WTC11 (cell line): Measurements from ENCODE around the gene BCL2L11. TPM values are rescaled to one million over a fixed set of nuclear protein-coding genes. Genes with fewer than 3 reads are reported as not detected.

Experiments
- ATAC-seq: fragments of 200-7000 bp; cut with Tn5 transposase; 2 replicates; pipeline ENCODE4 v1.10.0; 2021; ENCODE audit warnings: mild to moderate bottlenecking, moderate library complexity
- CTCF ChIA-PET: fragments of 300-600 bp; sonication (Branson Sonifier 250); formaldehyde crosslinking; loops from one replicate; lab custom pipeline; 2021; ENCODE audit warnings: antibody characterized with exemption; lab: Charles Lee
- POLR2A ChIA-PET: fragments of 350-600 bp; sonication (Branson Sonifier 250); formaldehyde crosslinking; loops from one replicate; lab custom pipeline; 2021; ENCODE audit warnings: antibody characterized with exemption; lab: Charles Lee
- DNase-seq: peaks from one replicate; pipeline ENCODE4 v3.0.0; 2021; ENCODE audit warnings: low spot score
- H3K27ac Mint-ChIP-seq: 2 replicates; pipeline ENCODE4 v1.8.0; 2021; ENCODE audit warnings: mixed read lengths
- H3K27me3 Mint-ChIP-seq: 2 replicates; pipeline ENCODE4 v1.8.0; 2021; ENCODE audit warnings: low read depth, mild to moderate bottlenecking, moderate library complexity, mixed read lengths
- H3K36me3 Mint-ChIP-seq: 2 replicates; pipeline ENCODE4 v1.8.0; 2021; ENCODE audit warnings: mixed read lengths
- H3K4me1 Mint-ChIP-seq: 2 replicates; pipeline ENCODE4 v1.8.0; 2022; ENCODE audit warnings: mixed read lengths
- H3K4me3 Mint-ChIP-seq: 2 replicates; pipeline ENCODE4 v1.8.0; 2021; ENCODE audit warnings: mild to moderate bottlenecking, moderate library complexity, mixed read lengths
- H3K9me3 Mint-ChIP-seq: 2 replicates; pipeline ENCODE4 v1.8.0; 2021; ENCODE audit warnings: mixed read lengths
- AFF4 ChIP-seq: sonication (generic); formaldehyde crosslinking; IDR thresholded peaks from 2 replicates; pipeline ENCODE4 v1.8.1; 2023; ENCODE audit warnings: mild to moderate bottlenecking, missing genetic modification reagents, borderline replicate concordance
- AR ChIP-seq: fragments of 250-450 bp; sonication (Bioruptor Pico); IDR thresholded peaks from 2 replicates; pipeline ENCODE4 v1.9.0; 2021; ENCODE audit warnings: mild to moderate bottlenecking
- CDX4 ChIP-seq: fragments of 250-450 bp; sonication (Bioruptor Pico); IDR thresholded peaks from 2 replicates; pipeline ENCODE4 v1.9.0; 2021; ENCODE audit warnings: moderate library complexity, mild to moderate bottlenecking, inconsistent platforms, borderline replicate concordance
- ETV6 ChIP-seq: sonication (generic); formaldehyde crosslinking; IDR thresholded peaks from 2 replicates; pipeline ENCODE4 v1.8.1; 2022; ENCODE audit warnings: mild to moderate bottlenecking, missing genetic modification reagents
- FOXP1 ChIP-seq: sonication (generic); formaldehyde crosslinking; IDR thresholded peaks from 2 replicates; pipeline ENCODE4 v1.8.0; 2022; ENCODE audit warnings: missing genetic modification reagents, mild to moderate bottlenecking, moderate library complexity, borderline replicate concordance
- GRHL2 ChIP-seq: fragments of 250-450 bp; sonication (Bioruptor Pico); IDR thresholded peaks from 2 replicates; pipeline ENCODE4 v1.8.0; 2022; ENCODE audit warnings: mild to moderate bottlenecking, moderate library complexity; ENCODE audit not compliant: insufficient replicate concordance, severe bottlenecking
- IRF1 ChIP-seq: sonication (generic); formaldehyde crosslinking; IDR thresholded peaks from 2 replicates; pipeline ENCODE4 v1.8.0; 2023; ENCODE audit warnings: missing genetic modification reagents
- JUN ChIP-seq: sonication (generic); formaldehyde crosslinking; IDR thresholded peaks from 2 replicates; pipeline ENCODE4 v1.8.0; 2023; ENCODE audit warnings: mild to moderate bottlenecking, missing genetic modification reagents
- NFATC4 ChIP-seq: fragments of 250-450 bp; sonication (Bioruptor Pico); IDR thresholded peaks from 2 replicates; pipeline ENCODE4 v1.9.0; 2021; ENCODE audit warnings: mild to moderate bottlenecking
- NFYB ChIP-seq: sonication (generic); formaldehyde crosslinking; conservative IDR thresholded peaks from 2 replicates; pipeline ENCODE4 v1.8.0; 2022; ENCODE audit warnings: low read depth, missing genetic modification reagents
- PRDM15 ChIP-seq: sonication (generic); formaldehyde crosslinking; IDR thresholded peaks from 2 replicates; pipeline ENCODE4 v1.8.0; 2022; ENCODE audit warnings: missing genetic modification reagents
- SMAD3 ChIP-seq: sonication (generic); formaldehyde crosslinking; IDR thresholded peaks from 2 replicates; pipeline ENCODE4 v1.8.0; 2022; ENCODE audit warnings: missing genetic modification reagents, mild to moderate bottlenecking, borderline replicate concordance
- SMAD4 ChIP-seq: sonication (generic); formaldehyde crosslinking; IDR thresholded peaks from 2 replicates; pipeline ENCODE4 v1.8.0; 2022; ENCODE audit warnings: mild to moderate bottlenecking, missing genetic modification reagents
- SP1 ChIP-seq: sonication (generic); formaldehyde crosslinking; conservative IDR thresholded peaks from 2 replicates; pipeline ENCODE4 v1.8.1; 2022; ENCODE audit warnings: missing genetic modification reagents
- STAT6 ChIP-seq: sonication (generic); formaldehyde crosslinking; conservative IDR thresholded peaks from 2 replicates; pipeline ENCODE4 v1.8.1; 2023; ENCODE audit warnings: mild to moderate bottlenecking, low read depth, missing genetic modification reagents, moderate library complexity
- ZNF121 ChIP-seq: sonication (generic); formaldehyde crosslinking; IDR thresholded peaks from 2 replicates; pipeline ENCODE4 v1.8.0; 2023; ENCODE audit warnings: missing genetic modification reagents
- ZNF219 ChIP-seq: sonication (generic); formaldehyde crosslinking; IDR thresholded peaks from 2 replicates; pipeline ENCODE4 v1.8.0; 2023; ENCODE audit warnings: missing genetic modification reagents, mild to moderate bottlenecking, borderline replicate concordance
- ZNF416 ChIP-seq: fragments of 250-450 bp; sonication (Bioruptor Pico); IDR thresholded peaks from 2 replicates; pipeline ENCODE4 v1.9.0; 2021; ENCODE audit warnings: mild to moderate bottlenecking, inconsistent platforms
- ZNF423 ChIP-seq: fragments of 250-450 bp; sonication (Bioruptor Pico); IDR thresholded peaks from 2 replicates; pipeline ENCODE4 v2.1.2; 2022; ENCODE audit warnings: mild to moderate bottlenecking, moderate library complexity
- total RNA-seq: library from RNA; stranded (reverse); gene quantifications from 3 replicates; pipeline ENCODE4 v1.2.3, GENCODE V29; 2021

BCL2L11 gene
- total RNA-seq, 1 experiment from 2014 or later = 19.3 TPM

GRCh38 chr2:111178730-111179405 is 58.2 kb downstream of the BCL2L11 start (continued):
- TF ChIP-seq PRDM15 (CRISPR knock-in tag) (no peak), CDX4 (CRISPR knock-in tag) (no peak), ZNF423 (CRISPR knock-in tag) (no peak), NFATC4 (CRISPR knock-in tag) (no peak)

GRCh38 chr2:111182121-111182520 is 61.4 kb downstream of the BCL2L11 start:
- Mint-ChIP-seq H3K36me3 (no peaks in the 10 kb centered on the region), H3K9me3 (no peaks in the 10 kb centered on the region), H3K27me3 (no peaks in the 10 kb centered on the region; the same call in 1 of the 2 replicates), H3K27ac (no peak overlapping the region), H3K4me1 (no peaks in the 10 kb centered on the region), H3K4me3 (no peak overlapping the region)
- TF ChIP-seq ZNF219 (no peak), ETV6 (no peak), ZNF423 (CRISPR knock-in tag) (no peak), NFATC4 (CRISPR knock-in tag) (no peak), ZNF121 (CRISPR knock-in tag) (no peak), ZNF416 (no peak), STAT6 (CRISPR knock-in tag) (no peak)
- no peak for ATAC-seq
- DNase-seq = no peak
- CTCF ChIA-PET = no interaction called here
- POLR2A ChIA-PET = no interaction called here

GRCh38 chr2:111182740-111183139 is 62.0 kb downstream of the BCL2L11 start:
- no peaks in the 10 kb centered on the region for H3K36me3 Mint-ChIP-seq
- ChIA-PET POLR2A (no interaction called here), CTCF (no interaction called here)
- no peak for DNase-seq
- H3K4me1 Mint-ChIP-seq = no peaks in the 10 kb centered on the region
- no peaks in the 10 kb centered on the region for H3K9me3 Mint-ChIP-seq
- ATAC-seq = no peak
- H3K4me3 Mint-ChIP-seq = no peak overlapping the region
- no peaks in the 10 kb centered on the region; the same call in 1 of the 2 replicates for H3K27me3 Mint-ChIP-seq
- no peak overlapping the region for H3K27ac Mint-ChIP-seq
- TF ChIP-seq IRF1 (no peak), NFYB (no peak), ZNF219 (no peak), JUN (CRISPR knock-in tag) (no peak), FOXP1 (no peak), GRHL2 (CRISPR knock-in tag) (no peak), AFF4 (no peak), SP1 (CRISPR knock-in tag) (no peak), AR (CRISPR knock-in tag) (no peak), SMAD4 (CRISPR knock-in tag) (no peak), SMAD3 (CRISPR knock-in tag) (no peak)
